Hepatocyte (in vitro differentiated cells): ENCODE results near the gene CYP2U1. TPM values are rescaled to one million over a fixed set of nuclear protein-coding genes. Genes with fewer than 3 reads are reported as not detected.
"Not testable (repeated sequence)": the region's sequence is repeated elsewhere in the genome, so short reads cannot be mapped to it uniquely, and the experiment has no call there.

Experiments used
- DNase-seq: peaks from one replicate; pipeline ENCODE4 v3.0.0-alpha.2; 2016; ENCODE audit warnings: low spot score
- H2AFZ ChIP-seq: fragments of 200-600 bp; sonication (generic); 2 replicates; pipeline ENCODE4 v1.6.0; 2016; ENCODE audit warnings: antibody characterized with exemption, mild to moderate bottlenecking
- H3K27ac ChIP-seq: fragments of 200-600 bp; sonication (generic); 2 replicates; pipeline ENCODE4 v1.5.1; 2016; ENCODE audit warnings: mild to moderate bottlenecking
- H3K27me3 ChIP-seq: fragments of 200-600 bp; sonication (generic); 2 replicates; pipeline ENCODE4 v1.6.1; 2016
- H3K36me3 ChIP-seq: fragments of 200-600 bp; sonication (generic); replicated peaks from 2 replicates; pipeline ENCODE4 v1.5.1; 2016; ENCODE audit warnings: low read depth; ENCODE audit not compliant: insufficient read depth
- H3K4me1 ChIP-seq: fragments of 200-600 bp; sonication (generic); 2 replicates; pipeline ENCODE4 v1.5.1; 2016; ENCODE audit warnings: mild to moderate bottlenecking, moderate library complexity; ENCODE audit not compliant: insufficient read depth
- H3K4me2 ChIP-seq: fragments of 200-600 bp; sonication (generic); 2 replicates; pipeline ENCODE4 v1.6.0; 2016
- H3K4me3 ChIP-seq: fragments of 200-600 bp; sonication (generic); 2 replicates; pipeline ENCODE4 v1.5.1; 2016; ENCODE audit warnings: mild to moderate bottlenecking
- H3K79me2 ChIP-seq: fragments of 200-600 bp; sonication (generic); 2 replicates; pipeline ENCODE4 v1.6.0; 2017; ENCODE audit warnings: mild to moderate bottlenecking
- H3K9me2 ChIP-seq: fragments of 200-600 bp; sonication (generic); replicated peaks from 2 replicates; pipeline ENCODE4 v1.6.0; 2017; ENCODE audit warnings: mild to moderate bottlenecking; ENCODE audit not compliant: insufficient read depth
- H3K9me3 ChIP-seq: fragments of 200-600 bp; sonication (generic); 2 replicates; pipeline ENCODE4 v1.5.1; 2016; ENCODE audit warnings: low read depth, mild to moderate bottlenecking
- H4K20me1 ChIP-seq: fragments of 200-600 bp; sonication (generic); 2 replicates; pipeline ENCODE4 v1.6.0; 2016; ENCODE audit warnings: mild to moderate bottlenecking; ENCODE audit not compliant: insufficient read depth, poor library complexity, severe bottlenecking
- CTCF ChIP-seq: fragments of 200-600 bp; sonication (generic); IDR thresholded peaks from 2 replicates; pipeline ENCODE4 v1.5.1; 2016; ENCODE audit warnings: antibody characterized with exemption, mild to moderate bottlenecking; ENCODE audit not compliant: poor library complexity
- EZH2 ChIP-seq: fragments of 200-600 bp; sonication (generic); IDR thresholded peaks from 2 replicates; pipeline ENCODE4 v1.6.1; 2016; ENCODE audit warnings: antibody characterized with exemption, mild to moderate bottlenecking, borderline replicate concordance
- EZH2phosphoT487 ChIP-seq: fragments of 200-600 bp; sonication (generic); IDR thresholded peaks from one replicate; pipeline ENCODE4 v1.6.1; 2018; ENCODE audit warnings: antibody characterized with exemption, mild to moderate bottlenecking, low read depth, moderate library complexity; ENCODE audit not compliant: unreplicated experiment, severe bottlenecking
- WGBS: methylation state at CpG from one replicate; pipeline ENCODE4 v1.1.6; 2016; ENCODE audit warnings: low lambda C conversion rate; ENCODE audit errors: missing lambda C conversion rate; 5-methylcytosine and 5-hydroxymethylcytosine counted together
- polyA plus RNA-seq: library from polyadenylated mRNA; unstranded; fragments of >200 nt; fragmentation: Nextera tagmentation; extraction: Ambion mirVana; gene quantifications from 2 replicates; pipeline ENCODE4 v1.2.1, GENCODE V29; 2016
- total RNA-seq: library from RNA; depleted of rRNA; stranded (reverse); fragments of >200 nt; gene quantifications from 2 replicates; pipeline ENCODE4 v1.2.3, GENCODE V29; 2014

CYP2U1 gene
- total and polyA plus RNA-seq, 2 experiments from 2014 or later: 6.7 to 9.7 TPM

- H3K9me2 ChIP-seq, H3K36me3 ChIP-seq, H2AFZ ChIP-seq, H3K27me3 ChIP-seq, H4K20me1 ChIP-seq, H3K4me1 ChIP-seq, DNase-seq, H3K27ac ChIP-seq, H3K9me3 ChIP-seq, H3K4me3 ChIP-seq, H3K79me2 ChIP-seq, H3K4me2 ChIP-seq: not testable (repeated sequence)
- 97% methylated on average over 1 of the region's 1 CpG for WGBS
These were observed 36.6 kb downstream of the CYP2U1 start for GRCh38 chr4:107967921-107968320.

- DNase-seq: no peak
- H3K9me2 ChIP-seq: no peaks in the 10 kb centered on the region
- H3K4me2 ChIP-seq: no peak overlapping the region
- H3K4me3 ChIP-seq: no peak overlapping the region
- no peaks in the 10 kb centered on the region for H4K20me1 ChIP-seq
- H3K27ac ChIP-seq: no peak overlapping the region
- TF ChIP-seq EZH2: no peak
- TF ChIP-seq CTCF: no peak
- no peak for TF ChIP-seq EZH2phosphoT487
- H3K4me1 ChIP-seq: no peaks in the 10 kb centered on the region
- H3K9me3 ChIP-seq: no peaks in the 10 kb centered on the region
- no peak overlapping the region for H2AFZ ChIP-seq
- H3K79me2 ChIP-seq: no peaks in the 10 kb centered on the region
- 93% methylated on average over 11 of the region's 12 CpGs for WGBS
- H3K27me3 ChIP-seq: no peaks in the 10 kb centered on the region
- H3K36me3 ChIP-seq: no peaks in the 10 kb centered on the region
These were observed 38.9 kb downstream of the CYP2U1 start for GRCh38 chr4:107970063-107970798.

DNA sequence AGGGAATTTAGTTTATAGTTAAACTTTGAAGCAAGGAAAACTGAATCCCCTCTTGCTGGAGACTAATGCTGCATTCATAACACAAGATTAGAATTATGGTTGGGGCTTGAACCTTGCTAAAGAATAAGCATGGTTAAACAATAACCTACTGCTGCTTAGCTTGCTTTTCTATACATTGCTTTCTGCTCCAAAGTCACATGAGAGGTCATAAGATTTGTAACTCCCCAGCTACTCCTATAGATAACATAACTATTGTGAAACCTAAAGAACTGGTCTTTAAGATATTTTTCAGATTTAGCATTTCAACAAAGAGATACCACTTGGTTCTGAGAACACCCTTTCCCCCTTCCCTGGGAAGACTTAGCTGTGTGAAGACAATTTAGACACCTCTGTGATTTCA is 41.3 kb downstream of the CYP2U1 start:
- TF ChIP-seq EZH2 (no peak), CTCF (no peak), EZH2phosphoT487 (no peak)
- H3K79me2 ChIP-seq: no peaks in the 10 kb centered on the region
- H4K20me1 ChIP-seq: no peaks in the 10 kb centered on the region
- peak overlapping the region; percentile 52 for H3K27ac ChIP-seq
- no peak overlapping the region for H3K4me3 ChIP-seq
- no peaks in the 10 kb centered on the region for H3K9me3 ChIP-seq
- no peaks in the 10 kb centered on the region for H3K27me3 ChIP-seq
- H3K4me1 ChIP-seq: no peaks in the 10 kb centered on the region
- H3K4me2 ChIP-seq: peak overlapping the region; percentile 6
- DNase-seq: no peak
- H3K36me3 ChIP-seq: no peaks in the 10 kb centered on the region
- H2AFZ ChIP-seq: peak overlapping the region; percentile 4
- no peaks in the 10 kb centered on the region for H3K9me2 ChIP-seq

GRCh38 chr4:107974523-107974922 is 43.2 kb downstream of the CYP2U1 start:
- H3K36me3 ChIP-seq: no peaks in the 10 kb centered on the region
- no peaks in the 10 kb centered on the region for H3K27me3 ChIP-seq

More at GRCh38 chr4:107974523-107974922, 43.2 kb downstream of the CYP2U1 start:
- no peak for DNase-seq
- Histone ChIP-seq H3K4me3 (no peak overlapping the region), H3K79me2 (no peaks in the 10 kb centered on the region), H2AFZ (no peak overlapping the region), H3K4me1 (no peaks in the 10 kb centered on the region), H3K9me3 (no peaks in the 10 kb centered on the region), H3K4me2 (no peak overlapping the region), H4K20me1 (no peaks in the 10 kb centered on the region), H3K27ac (no peak overlapping the region), H3K9me2 (no peaks in the 10 kb centered on the region)
- WGBS: 78% methylated on average over 3 of the region's 3 CpGs
- TF ChIP-seq CTCF (no peak), EZH2phosphoT487 (no peak), EZH2 (no peak)
